HG03175 (cell line): ENCODE measurements around the gene CCRL2.

Source experiments
- ATAC-seq: cut with Tn5 transposase; IDR thresholded peaks from one replicate; pipeline ENCODE4 v1.9.1; 2021; ENCODE audit warnings: mild to moderate bottlenecking, moderate library complexity; ENCODE audit not compliant: unreplicated experiment

The CCRL2 gene

GRCh38 chr3:46406788-46407611, at the start of gene CCRL2, which contains the start of gene CCR5AS:
TSS of gene CCRL2 (plus strand) at chr3:46407259. CDS start at chr3:46408080, 821 bp downstream.
TSS of gene CCR5AS (minus strand) at chr3:46407066.
- ATAC-seq: no peak

- no peak for ATAC-seq
Observed at GRCh38 chr3:46358466-46358865, 48.6 kb upstream of the CCRL2 start.

DNA sequence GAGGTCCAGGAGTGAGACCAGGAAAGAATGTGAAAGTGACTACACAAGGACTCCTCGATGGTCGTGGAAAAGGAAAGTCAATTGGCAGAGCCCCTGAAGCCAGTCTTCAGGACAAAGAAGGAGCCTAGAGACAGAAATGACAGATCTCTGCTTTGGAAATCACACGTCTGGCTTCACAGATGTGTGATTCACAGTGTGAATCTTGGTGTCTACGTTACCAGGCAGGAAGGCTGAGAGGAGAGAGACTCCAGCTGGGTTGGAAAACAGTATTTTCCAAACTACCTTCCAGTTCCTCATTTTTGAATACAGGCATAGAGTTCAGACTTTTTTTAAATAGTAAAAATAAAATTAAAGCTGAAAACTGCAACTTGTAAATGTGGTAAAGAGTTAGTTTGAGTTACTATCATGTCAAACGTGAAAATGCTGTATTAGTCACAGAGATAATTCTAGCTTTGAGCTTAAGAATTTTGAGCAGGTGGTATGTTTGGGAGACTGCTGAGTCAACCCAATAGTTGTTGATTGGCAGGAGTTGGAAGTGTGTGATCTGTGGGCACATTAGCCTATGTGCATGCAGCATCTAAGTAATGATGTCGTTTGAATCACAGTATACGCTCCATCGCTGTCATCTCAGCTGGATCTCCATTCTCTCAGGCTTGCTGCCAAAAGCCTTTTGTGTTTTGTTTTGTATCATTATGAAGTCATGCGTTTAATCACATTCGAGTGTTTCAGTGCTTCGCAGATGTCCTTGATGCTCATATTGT, 47.1 kb upstream of the CCRL2 start:
- peak; percentile 75 for ATAC-seq

GRCh38 chr3:46360907-46361306, 46.2 kb upstream of the CCRL2 start:
- no peak for ATAC-seq

GRCh38 chr3:46361408-46362283, 45.4 kb upstream of the CCRL2 start:
- ATAC-seq: no peak

- no peak for ATAC-seq
Observed at GRCh38 chr3:46365041-46365440, 42.0 kb upstream of the CCRL2 start.

DNA sequence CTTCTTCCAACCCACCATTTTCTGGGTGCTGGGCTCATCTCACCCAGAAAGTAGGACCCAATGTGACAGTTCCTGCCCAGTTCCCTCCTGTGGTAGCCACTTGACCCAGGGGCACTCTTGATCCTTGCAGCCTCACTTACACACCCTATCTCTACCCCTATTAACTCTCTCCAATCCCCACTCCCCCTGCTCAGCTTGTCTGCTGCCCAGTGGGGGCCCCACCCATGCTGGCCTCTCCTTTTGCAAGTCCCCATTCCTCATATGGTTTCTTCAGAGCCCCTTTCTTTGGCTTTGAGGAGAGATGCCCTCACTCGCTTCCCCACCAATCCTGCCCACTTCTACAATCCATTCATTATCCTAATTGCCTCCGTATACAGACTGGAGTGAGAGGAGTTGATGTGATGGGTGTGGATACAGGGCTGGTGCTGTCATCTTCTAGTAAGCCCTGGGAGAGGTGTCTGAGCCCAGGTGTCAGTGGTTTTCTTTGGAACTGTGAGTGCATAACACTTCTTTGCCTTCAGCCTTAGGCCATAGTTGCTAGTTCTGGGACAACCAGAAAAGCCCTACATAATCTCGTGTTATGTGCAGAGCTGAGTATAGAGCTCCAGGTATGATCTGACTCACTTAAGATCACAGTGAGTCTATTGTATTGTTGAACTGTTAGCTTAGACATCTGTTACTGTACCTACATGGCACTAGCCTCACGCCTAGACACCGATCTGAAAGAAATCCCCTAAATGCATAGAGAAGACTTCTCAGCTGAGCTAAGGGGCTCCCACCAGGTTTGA, 41.1 kb upstream of the CCRL2 start:
- ATAC-seq: no peak

GRCh38 chr3:46367811-46368210, 39.2 kb upstream of the CCRL2 start:
- ATAC-seq: no peak

- ATAC-seq: peak; percentile 72
Observed at GRCh38 chr3:46368569-46368968, 38.5 kb upstream of the CCRL2 start.

GRCh38 chr3:46369151-46369550, 37.9 kb upstream of the CCRL2 start:
- ATAC-seq: no peak

DNA sequence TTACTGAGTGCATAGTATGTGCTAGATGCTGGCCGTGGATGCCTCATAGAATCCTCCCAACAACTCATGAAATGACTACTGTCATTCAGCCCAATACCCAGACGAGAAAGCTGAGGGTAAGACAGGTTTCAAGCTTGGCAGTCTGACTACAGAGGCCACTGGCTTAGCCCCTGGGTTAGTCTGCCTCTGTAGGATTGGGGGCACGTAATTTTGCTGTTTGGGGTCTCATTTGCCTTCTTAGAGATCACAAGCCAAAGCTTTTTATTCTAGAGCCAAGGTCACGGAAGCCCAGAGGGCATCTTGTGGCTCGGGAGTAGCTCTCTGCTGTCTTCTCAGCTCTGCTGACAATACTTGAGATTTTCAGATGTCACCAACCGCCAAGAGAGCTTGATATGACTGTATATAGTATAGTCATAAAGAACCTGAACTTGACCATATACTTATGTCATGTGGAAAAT, 37.4 kb upstream of the CCRL2 start:
- ATAC-seq: peak; percentile 54

DNA sequence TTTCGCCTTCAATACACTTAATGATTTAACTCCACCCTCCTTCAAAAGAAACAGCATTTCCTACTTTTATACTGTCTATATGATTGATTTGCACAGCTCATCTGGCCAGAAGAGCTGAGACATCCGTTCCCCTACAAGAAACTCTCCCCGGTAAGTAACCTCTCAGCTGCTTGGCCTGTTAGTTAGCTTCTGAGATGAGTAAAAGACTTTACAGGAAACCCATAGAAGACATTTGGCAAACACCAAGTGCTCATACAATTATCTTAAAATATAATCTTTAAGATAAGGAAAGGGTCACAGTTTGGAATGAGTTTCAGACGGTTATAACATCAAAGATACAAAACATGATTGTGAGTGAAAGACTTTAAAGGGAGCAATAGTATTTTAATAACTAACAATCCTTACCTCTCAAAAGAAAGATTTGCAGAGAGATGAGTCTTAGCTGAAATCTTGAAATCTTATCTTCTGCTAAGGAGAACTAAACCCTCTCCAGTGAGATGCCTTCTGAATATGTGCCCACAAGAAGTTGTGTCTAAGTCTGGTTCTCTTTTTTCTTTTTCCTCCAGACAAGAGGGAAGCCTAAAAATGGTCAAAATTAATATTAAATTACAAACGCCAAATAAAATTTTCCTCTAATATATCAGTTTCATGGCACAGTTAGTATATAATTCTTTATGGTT, 36.1 kb upstream of the CCRL2 start, which contains the start of gene CCR5:
Gene CCR5, plus strand, starts transcription at position 108 of the 680 bp plus-strand sequence. CDS start 1,957 bp downstream, outside the sequence.
- no peak for ATAC-seq

DNA sequence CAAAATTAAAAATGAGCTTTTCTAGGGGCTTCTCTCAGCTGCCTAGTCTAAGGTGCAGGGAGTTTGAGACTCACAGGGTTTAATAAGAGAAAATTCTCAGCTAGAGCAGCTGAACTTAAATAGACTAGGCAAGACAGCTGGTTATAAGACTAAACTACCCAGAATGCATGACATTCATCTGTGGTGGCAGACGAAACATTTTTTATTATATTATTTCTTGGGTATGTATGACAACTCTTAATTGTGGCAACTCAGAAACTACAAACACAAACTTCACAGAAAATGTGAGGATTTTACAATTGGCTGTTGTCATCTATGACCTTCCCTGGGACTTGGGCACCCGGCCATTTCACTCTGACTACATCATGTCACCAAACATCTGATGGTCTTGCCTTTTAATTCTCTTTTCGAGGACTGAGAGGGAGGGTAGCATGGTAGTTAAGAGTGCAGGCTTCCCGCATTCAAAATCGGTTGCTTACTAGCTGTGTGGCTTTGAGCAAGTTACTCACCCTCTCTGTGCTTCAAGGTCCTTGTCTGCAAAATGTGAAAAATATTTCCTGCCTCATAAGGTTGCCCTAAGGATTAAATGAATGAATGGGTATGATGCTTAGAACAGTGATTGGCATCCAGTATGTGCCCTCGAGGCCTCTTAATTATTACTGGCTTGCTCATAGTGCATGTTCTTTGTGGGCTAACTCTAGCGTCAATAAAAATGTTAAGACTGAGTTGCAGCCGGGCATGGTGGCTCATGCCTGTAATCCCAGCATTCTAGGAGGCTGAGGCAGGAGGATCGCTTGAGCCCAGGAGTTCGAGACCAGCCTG, 35.3 kb upstream of the CCRL2 start:
- ATAC-seq: no peak

DNA sequence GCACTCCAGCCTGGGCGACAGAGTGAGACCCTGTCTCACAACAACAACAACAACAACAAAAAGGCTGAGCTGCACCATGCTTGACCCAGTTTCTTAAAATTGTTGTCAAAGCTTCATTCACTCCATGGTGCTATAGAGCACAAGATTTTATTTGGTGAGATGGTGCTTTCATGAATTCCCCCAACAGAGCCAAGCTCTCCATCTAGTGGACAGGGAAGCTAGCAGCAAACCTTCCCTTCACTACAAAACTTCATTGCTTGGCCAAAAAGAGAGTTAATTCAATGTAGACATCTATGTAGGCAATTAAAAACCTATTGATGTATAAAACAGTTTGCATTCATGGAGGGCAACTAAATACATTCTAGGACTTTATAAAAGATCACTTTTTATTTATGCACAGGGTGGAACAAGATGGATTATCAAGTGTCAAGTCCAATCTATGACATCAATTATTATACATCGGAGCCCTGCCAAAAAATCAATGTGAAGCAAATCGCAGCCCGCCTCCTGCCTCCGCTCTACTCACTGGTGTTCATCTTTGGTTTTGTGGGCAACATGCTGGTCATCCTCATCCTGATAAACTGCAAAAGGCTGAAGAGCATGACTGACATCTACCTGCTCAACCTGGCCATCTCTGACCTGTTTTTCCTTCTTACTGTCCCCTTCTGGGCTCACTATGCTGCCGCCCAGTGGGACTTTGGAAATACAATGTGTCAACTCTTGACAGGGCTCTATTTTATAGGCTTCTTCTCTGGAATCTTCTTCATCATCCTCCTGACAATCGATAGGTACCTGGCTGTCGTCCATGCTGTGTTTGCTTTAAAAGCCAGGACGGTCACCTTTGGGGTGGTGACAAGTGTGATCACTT, 34.3 kb upstream of the CCRL2 start:
- ATAC-seq: no peak

DNA sequence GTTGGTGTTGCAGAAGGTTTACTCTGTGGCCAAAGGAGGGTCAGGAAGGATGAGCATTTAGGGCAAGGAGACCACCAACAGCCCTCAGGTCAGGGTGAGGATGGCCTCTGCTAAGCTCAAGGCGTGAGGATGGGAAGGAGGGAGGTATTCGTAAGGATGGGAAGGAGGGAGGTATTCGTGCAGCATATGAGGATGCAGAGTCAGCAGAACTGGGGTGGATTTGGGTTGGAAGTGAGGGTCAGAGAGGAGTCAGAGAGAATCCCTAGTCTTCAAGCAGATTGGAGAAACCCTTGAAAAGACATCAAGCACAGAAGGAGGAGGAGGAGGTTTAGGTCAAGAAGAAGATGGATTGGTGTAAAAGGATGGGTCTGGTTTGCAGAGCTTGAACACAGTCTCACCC, 32.3 kb upstream of the CCRL2 start:
- ATAC-seq: no peak

- no peak for ATAC-seq
Observed at GRCh38 chr3:46375218-46375617, 31.8 kb upstream of the CCRL2 start.

- ATAC-seq: no peak
Observed at GRCh38 chr3:46375814-46376213, 31.2 kb upstream of the CCRL2 start.
